ENCODE results near the gene TAGAP. TPM values are rescaled to one million over a fixed set of nuclear protein-coding genes. Genes with fewer than 3 reads are reported as not detected.

The TAGAP gene
- total RNA-seq, 2 donors from 2014 or later, result 1.1 to 2.3 TPM

DNA sequence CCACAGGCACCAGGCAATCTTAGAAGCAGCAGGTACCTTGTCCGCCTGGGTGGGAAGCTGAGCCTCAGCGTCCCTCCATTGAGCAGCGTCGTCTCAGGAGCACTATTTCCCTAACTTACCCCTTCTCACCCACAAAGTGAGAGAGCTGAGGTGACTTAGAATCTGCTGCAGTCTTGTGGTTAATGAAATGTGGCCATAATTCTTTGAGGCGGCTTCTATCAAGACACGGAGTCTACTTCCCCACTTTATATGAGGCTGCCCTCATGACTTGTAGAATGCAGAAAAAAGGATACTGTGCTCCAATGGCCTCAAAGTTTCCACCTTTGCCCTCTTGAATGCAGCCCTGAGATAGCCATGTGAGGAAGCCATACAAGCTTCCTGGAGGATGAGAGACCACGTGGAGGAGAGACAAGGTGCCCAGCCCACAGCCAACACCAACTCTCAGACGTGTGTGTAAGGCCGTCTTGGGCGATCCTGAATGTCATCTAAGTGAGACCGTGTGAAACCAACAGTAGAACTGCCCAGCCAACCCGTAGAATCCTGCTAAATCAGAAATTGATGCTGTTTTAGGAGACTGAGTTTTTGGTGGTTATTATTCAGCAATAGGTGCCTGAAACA, 9.1 kb upstream of the TAGAP start:
- Histone ChIP-seq H3K9ac (ENCODE audit: low read depth in 2 of 2, low read length in 2 of 2) (no peak overlapping the region), H3K36me3 (no peaks in the 10 kb centered on the region), H3K9me3 (no peaks in the 10 kb centered on the region), H3K27ac (no peak overlapping the region), H3K27me3 (no peaks in the 10 kb centered on the region), H3K4me1 (no peaks in the 10 kb centered on the region), H3K4me3 (no peak overlapping the region)
- TF ChIP-seq, protein P1, sequence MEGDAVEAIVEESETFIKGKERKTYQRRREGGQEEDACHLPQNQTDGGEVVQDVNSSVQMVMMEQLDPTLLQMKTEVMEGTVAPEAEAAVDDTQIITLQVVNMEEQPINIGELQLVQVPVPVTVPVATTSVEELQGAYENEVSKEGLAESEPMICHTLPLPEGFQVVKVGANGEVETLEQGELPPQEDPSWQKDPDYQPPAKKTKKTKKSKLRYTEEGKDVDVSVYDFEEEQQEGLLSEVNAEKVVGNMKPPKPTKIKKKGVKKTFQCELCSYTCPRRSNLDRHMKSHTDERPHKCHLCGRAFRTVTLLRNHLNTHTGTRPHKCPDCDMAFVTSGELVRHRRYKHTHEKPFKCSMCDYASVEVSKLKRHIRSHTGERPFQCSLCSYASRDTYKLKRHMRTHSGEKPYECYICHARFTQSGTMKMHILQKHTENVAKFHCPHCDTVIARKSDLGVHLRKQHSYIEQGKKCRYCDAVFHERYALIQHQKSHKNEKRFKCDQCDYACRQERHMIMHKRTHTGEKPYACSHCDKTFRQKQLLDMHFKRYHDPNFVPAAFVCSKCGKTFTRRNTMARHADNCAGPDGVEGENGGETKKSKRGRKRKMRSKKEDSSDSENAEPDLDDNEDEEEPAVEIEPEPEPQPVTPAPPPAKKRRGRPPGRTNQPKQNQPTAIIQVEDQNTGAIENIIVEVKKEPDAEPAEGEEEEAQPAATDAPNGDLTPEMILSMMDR (IDR thresholded peaks at IDR 0.05), result no peak
- DNase-seq, result no peak
- intact Hi-C loops (cut with DNase I), result no loop called here

DNA sequence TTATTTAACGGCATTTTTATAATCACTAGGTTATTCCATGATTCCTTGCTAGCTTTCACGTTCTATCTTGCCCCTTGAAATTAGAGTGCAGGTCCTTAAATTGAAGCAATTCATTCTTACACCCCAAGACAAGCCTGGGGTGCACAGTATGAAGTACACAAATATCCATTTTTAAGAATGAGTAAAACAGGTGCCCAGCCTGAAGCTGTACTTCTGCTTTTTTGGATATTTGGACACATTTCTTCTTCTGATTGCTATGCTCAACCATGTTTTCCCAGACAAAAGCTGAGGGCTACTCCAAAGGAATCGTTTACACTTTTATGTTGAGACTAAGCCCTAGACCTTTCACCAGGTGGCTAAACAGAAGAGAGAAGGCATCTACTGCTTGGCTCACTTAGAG, 7.9 kb upstream of the TAGAP start:
- no peaks in the 10 kb centered on the region for H3K27me3 ChIP-seq
- intact Hi-C loops (cut with DNase I), result no loop called here
- no peaks in the 10 kb centered on the region for H3K36me3 ChIP-seq
- H3K4me3 ChIP-seq, result no peak overlapping the region
- no peak overlapping the region for H3K27ac ChIP-seq
- TF ChIP-seq, protein P1 (IDR thresholded peaks at IDR 0.05), result no peak
- no peaks in the 10 kb centered on the region for H3K9me3 ChIP-seq
- no peak for DNase-seq
- no peak overlapping the region for H3K9ac ChIP-seq (ENCODE audit: low read depth in 2 of 2, low read length in 2 of 2)
- no peaks in the 10 kb centered on the region for H3K4me1 ChIP-seq

DNA sequence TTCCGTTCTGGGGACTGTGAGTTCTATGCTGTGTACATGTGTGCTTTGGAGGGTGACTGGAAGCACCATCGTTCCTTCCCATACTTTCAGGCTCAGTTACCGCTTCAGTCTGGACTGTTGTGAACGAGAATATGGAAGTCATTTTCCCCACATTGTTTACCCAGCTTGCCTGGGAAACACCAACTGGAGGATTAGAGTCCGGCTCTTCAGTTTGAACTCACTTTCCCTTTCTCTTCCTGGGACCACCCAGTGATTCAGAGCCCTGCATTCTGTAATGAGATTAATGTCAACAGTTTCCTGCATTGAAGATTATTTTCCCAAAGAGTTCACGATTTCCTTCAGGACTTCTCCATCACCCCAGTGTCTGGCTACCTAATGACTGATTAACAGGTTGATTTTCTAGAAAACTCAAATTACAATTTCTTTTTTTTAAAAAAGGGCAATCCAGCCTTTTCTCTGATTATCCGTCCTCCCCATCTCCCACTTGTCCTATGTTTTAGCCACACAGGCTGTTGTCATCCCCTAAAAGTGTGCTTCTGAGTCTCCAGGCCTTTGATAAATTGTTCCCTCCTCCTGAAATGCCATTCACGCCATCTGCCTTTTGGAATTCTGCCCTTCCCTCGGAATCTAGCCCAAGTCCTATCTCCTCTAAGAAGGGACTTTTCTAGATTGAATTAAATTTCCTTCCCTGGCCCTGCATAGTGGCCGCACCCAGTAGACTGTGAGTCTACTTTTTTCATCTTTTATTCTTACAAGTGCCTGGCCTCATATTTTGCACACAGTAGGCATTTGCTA, 3.3 kb upstream of the TAGAP start:
- Histone ChIP-seq H3K9ac (ENCODE audit: low read depth in 2 of 2, low read length in 2 of 2) (no peak overlapping the region), H3K4me3 (no peak overlapping the region), H3K27ac (no peak overlapping the region), H3K9me3 (no peaks in the 10 kb centered on the region), H3K36me3 (no peaks in the 10 kb centered on the region), H3K4me1 (no peaks in the 10 kb centered on the region), H3K27me3 (no peaks in the 10 kb centered on the region)
- TF ChIP-seq, protein P1 (IDR thresholded peaks at IDR 0.05), result no peak
- intact Hi-C loops (cut with DNase I), result no loop called here
- DNase-seq, result no peak

DNA sequence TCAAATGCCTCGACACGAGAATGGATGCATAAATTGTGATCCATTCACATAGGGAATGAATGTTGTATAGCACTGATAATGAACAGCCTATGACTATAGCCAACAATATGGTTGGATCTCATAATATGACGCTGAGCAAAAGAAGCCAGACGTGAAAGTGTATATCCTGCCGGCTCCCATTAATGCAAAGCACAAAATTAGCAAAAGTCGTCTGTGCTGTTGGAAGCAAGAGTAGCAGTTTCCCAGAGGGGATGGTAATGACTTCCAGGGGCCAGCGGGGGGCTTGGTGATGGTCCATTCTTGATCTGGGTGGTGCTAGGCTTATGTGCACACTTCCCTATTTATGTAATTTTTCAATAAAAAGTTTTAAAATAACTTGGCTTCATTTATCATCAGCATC, 1.0 kb upstream of the TAGAP start:
- no peak overlapping the region for H3K4me3 ChIP-seq
- TF ChIP-seq, protein P1 (IDR thresholded peaks at IDR 0.05), result no peak
- no peaks in the 10 kb centered on the region for H3K4me1 ChIP-seq
- no peak for DNase-seq
- no peaks in the 10 kb centered on the region for H3K36me3 ChIP-seq
- H3K9ac ChIP-seq (ENCODE audit: low read depth in 2 of 2, low read length in 2 of 2), result no peak overlapping the region
- H3K27me3 ChIP-seq, result no peaks in the 10 kb centered on the region
- intact Hi-C loops (cut with DNase I), result no loop called here
- no peak overlapping the region for H3K27ac ChIP-seq
- no peaks in the 10 kb centered on the region for H3K9me3 ChIP-seq

DNA sequence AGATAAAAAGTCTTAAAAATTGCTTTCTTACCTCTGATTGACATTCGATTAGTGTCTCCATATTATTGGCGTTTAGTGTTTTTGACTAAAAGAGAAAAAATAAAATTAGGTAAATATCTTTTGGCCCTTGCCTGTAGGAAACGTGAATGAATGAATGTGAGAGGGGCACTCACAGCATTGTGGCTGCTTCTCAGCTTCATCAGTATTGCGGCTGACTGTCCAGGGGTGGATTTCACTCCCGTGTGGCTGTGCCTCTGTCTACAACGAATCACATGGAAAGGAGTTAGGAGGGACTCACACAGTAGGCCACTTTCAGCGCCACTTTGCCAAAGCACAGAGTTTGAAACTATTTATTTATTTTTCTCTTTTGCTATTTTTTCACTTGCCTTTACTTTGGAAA, 844 bp downstream of the TAGAP start:
- no peaks in the 10 kb centered on the region for H3K27me3 ChIP-seq
- peak overlapping the region; percentile 8 for H3K4me3 ChIP-seq
- H3K4me1 ChIP-seq, result no peaks in the 10 kb centered on the region
- DNase-seq, result peak; percentile 14
- TF ChIP-seq, protein P1 (IDR thresholded peaks at IDR 0.05), result no peak
- H3K36me3 ChIP-seq, result no peaks in the 10 kb centered on the region
- intact Hi-C loops (cut with DNase I), result loop anchor here (2.0 kb wide), 1 partner anchor 61 kb away; no protein-coding TSS in a partner anchor
- H3K27ac ChIP-seq, result peak overlapping the region; percentile 48
- no peaks in the 10 kb centered on the region for H3K9me3 ChIP-seq
- H3K9ac ChIP-seq (ENCODE audit: low read depth in 2 of 2, low read length in 2 of 2), result peak overlapping the region; percentile 19 to 40
